Measurements from ENCODE around the gene DCAF4. TPM values are rescaled to one million over a fixed set of nuclear protein-coding genes. Genes with fewer than 3 reads are reported as not detected.

DCAF4 gene, protein sequence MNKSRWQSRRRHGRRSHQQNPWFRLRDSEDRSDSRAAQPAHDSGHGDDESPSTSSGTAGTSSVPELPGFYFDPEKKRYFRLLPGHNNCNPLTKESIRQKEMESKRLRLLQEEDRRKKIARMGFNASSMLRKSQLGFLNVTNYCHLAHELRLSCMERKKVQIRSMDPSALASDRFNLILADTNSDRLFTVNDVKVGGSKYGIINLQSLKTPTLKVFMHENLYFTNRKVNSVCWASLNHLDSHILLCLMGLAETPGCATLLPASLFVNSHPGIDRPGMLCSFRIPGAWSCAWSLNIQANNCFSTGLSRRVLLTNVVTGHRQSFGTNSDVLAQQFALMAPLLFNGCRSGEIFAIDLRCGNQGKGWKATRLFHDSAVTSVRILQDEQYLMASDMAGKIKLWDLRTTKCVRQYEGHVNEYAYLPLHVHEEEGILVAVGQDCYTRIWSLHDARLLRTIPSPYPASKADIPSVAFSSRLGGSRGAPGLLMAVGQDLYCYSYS
- 10 to 100 TPM in 4 of 6 experiments, 1 to 10 TPM in 2; 5.8 to 13.6 (median 10.5) TPM for total RNA-seq
- long read RNA-seq: 0 reads

DNA sequence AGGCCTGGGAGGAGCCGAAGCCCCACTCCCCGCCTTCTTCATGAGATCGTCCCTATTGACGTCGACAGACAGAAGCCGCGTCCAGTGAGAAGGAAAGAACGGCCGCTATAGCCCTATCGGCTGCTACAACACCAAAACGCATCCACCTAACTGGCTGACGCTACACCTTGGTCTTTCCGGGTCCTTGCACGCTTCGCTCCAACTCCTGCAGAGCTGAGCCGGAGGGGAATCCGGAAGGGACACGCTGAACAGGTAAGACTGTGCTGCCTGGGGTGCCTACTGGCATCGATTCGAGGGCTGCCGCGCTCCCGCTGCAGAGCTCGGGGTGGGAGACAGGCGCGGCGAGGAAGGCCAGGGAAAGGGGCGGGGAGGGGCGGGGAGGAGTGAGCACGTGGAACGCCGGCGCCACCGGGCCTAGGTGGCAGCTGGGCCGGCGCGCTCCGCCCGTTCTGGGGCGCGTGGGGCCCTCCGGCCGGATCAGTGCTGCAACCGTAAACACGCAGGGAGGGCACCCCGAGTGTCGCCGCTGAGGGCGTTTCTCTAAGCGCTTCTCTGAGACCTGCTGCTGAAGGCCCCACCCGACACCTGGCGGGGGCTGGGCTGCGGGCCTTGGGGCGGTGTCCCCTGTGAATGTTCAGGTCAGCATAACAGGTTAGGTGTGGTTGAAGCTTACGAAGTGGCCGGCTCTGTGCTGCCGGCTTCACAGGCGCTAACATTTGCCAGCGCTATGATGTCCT is at the start of gene DCAF4:
DCAF4 (plus strand) TSS at position 173 of the 737 bp plus-strand sequence. CDS start 11,515 bp downstream, outside the sequence.
- 0% methylated on average over 23 of the region's 59 CpGs for WGBS (ENCODE audit: insufficient coverage, low coverage, low lambda C conversion rate, missing lambda C conversion rate)
- peak; percentile 97 to 99 (median 98) for ATAC-seq

DNA sequence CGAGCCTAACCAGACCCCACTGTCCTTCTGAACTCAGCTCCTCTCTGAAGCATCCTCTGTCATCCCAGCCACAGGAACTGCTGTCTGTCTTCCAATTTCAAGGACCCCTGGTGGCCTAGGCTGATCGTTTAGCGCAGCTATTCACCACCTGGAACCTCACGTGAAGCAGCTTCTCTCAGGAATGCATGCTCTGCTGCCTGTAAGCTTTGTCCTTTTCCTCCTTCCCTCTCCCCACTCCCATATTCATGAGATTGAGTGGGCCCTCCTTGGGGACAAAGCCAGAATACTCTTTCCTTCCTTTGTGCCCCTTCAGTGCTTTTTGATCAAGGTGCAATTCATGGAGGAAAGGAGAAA is 49.6 kb upstream of the DCAF4 start:
- ATAC-seq: no peak
- TF ChIP-seq, protein P1, sequence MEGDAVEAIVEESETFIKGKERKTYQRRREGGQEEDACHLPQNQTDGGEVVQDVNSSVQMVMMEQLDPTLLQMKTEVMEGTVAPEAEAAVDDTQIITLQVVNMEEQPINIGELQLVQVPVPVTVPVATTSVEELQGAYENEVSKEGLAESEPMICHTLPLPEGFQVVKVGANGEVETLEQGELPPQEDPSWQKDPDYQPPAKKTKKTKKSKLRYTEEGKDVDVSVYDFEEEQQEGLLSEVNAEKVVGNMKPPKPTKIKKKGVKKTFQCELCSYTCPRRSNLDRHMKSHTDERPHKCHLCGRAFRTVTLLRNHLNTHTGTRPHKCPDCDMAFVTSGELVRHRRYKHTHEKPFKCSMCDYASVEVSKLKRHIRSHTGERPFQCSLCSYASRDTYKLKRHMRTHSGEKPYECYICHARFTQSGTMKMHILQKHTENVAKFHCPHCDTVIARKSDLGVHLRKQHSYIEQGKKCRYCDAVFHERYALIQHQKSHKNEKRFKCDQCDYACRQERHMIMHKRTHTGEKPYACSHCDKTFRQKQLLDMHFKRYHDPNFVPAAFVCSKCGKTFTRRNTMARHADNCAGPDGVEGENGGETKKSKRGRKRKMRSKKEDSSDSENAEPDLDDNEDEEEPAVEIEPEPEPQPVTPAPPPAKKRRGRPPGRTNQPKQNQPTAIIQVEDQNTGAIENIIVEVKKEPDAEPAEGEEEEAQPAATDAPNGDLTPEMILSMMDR (IDR thresholded peaks at IDR 0.05): no peak
- no peak for TF ChIP-seq POLR2A (IDR thresholded peaks at IDR 0.05)
- no peak overlapping the region for H3K27ac ChIP-seq
- H3K27me3 ChIP-seq: no peaks in the 10 kb centered on the region
- no peaks in the 10 kb centered on the region for H3K9me3 ChIP-seq
- intact Hi-C loops (cut with DNase I): no loop called here
- H3K36me3 ChIP-seq: no peaks in the 10 kb centered on the region
- H3K4me3 ChIP-seq: no peak overlapping the region
- 51% methylated on average over 4 of the region's 4 CpGs for WGBS (ENCODE audit: insufficient coverage, low coverage, low lambda C conversion rate, missing lambda C conversion rate)
- no peak for DNase-seq
- no peaks in the 10 kb centered on the region for H3K4me1 ChIP-seq

More for the DNA sequence above, at the start of gene DCAF4:
- Histone ChIP-seq H3K36me3 (no peaks in the 10 kb centered on the region), H3K27me3 (no peaks in the 10 kb centered on the region), H3K4me1 (no peaks in the 10 kb centered on the region), H3K9me3 (no peaks in the 10 kb centered on the region), H3K4me3 (peak within 1 kb of the TSS; percentile 71 to 92 (median 88)), H3K27ac (peak within 1 kb of the TSS in 2 of 3 donors; percentile 26 to 57)
- intact Hi-C loops (cut with DNase I): no loop called here
- peak; percentile 94 to 98 (median 98) for DNase-seq
- peak; percentile 35 for TF ChIP-seq POLR2A (IDR thresholded peaks at IDR 0.05)
- TF ChIP-seq, protein P1 (IDR thresholded peaks at IDR 0.05): no peak

DNA sequence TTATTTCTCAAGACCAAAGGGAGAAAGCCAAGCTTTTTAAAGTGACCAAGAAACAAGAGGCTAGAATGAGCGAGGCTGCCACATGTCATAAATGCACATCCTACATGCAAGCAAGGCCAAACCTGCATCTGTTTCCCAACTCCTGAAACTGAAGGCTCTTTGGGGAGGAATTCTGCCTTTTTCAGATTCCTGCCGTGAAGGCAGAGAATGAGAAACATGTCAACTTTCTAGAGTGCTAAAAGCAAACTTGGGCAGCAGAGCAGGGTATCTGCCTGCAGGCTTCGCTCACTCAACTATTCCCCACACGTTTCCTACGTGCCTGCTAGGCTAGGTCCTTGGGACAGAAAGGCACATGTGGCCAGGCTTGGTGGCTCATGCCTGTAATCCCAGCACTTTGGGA is 47.5 kb upstream of the DCAF4 start:
- Histone ChIP-seq H3K27ac (no peak overlapping the region), H3K4me1 (no peaks in the 10 kb centered on the region), H3K4me3 (no peak overlapping the region), H3K27me3 (no peaks in the 10 kb centered on the region), H3K36me3 (no peaks in the 10 kb centered on the region), H3K9me3 (no peaks in the 10 kb centered on the region)
- no peak for TF ChIP-seq POLR2A (IDR thresholded peaks at IDR 0.05)
- TF ChIP-seq, protein P1 (IDR thresholded peaks at IDR 0.05): no peak
- WGBS (ENCODE audit: insufficient coverage, low coverage, low lambda C conversion rate, missing lambda C conversion rate): 83% methylated on average over 1 of the region's 5 CpGs
- intact Hi-C loops (cut with DNase I): no loop called here
- no peak for ATAC-seq
- no peak for DNase-seq

DNA sequence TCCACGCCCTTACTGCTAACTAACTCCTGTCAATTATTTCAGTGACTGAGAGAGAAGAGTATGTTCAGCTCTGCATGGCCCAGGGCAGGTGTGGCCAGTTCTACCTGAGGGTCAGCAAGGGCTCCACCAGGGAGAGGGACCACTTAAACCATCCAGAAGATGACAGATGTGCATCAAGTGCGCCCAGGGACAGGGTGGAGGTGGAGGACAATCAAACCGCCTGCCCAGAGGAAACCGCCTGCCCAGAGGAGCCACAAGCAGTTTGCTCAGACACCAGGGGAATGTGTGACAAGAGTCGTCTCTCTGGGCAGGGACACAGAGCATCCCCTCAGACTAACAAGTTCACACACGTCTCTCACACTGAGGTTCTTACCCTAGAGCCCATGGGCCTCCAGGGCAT is 46.8 kb upstream of the DCAF4 start:
- Histone ChIP-seq H3K27me3 (no peaks in the 10 kb centered on the region), H3K4me1 (no peaks in the 10 kb centered on the region), H3K4me3 (no peak overlapping the region), H3K9me3 (no peaks in the 10 kb centered on the region), H3K27ac (no peak overlapping the region), H3K36me3 (no peaks in the 10 kb centered on the region)
- 100% methylated on average over 3 of the region's 6 CpGs for WGBS (ENCODE audit: insufficient coverage, low coverage, low lambda C conversion rate, missing lambda C conversion rate)
- ATAC-seq (no peak), DNase-seq (no peak)
- TF ChIP-seq, protein P1 (IDR thresholded peaks at IDR 0.05): no peak
- no peak for TF ChIP-seq POLR2A (IDR thresholded peaks at IDR 0.05)
- intact Hi-C loops (cut with DNase I): no loop called here
